NCI-H69 (cell line): ENCODE results near the gene SELP.
"Not testable (repeated sequence)": the region's sequence is repeated elsewhere in the genome, so short reads cannot be mapped to it uniquely, and the experiment has no call there.

Experiments used
- DNase-seq: peaks from one replicate; lab custom pipeline; 2025; lab: John Stamatoyannopoulos, UW

The SELP gene

GRCh38 chr1:169630006-169630405 is at the start of gene SELP:
Gene SELP (minus strand): TSS chr1:169630124. CDS start chr1:169630074, 50 bp downstream.
- DNase-seq = no peak

- DNase-seq = no peak
Measured at GRCh38 chr1:169679692-169680091, 49.8 kb upstream of the SELP start.

GRCh38 chr1:169676001-169676400 is 46.1 kb upstream of the SELP start:
- no peak for DNase-seq

- no peak for DNase-seq
Measured at GRCh38 chr1:169670836-169671235, 40.9 kb upstream of the SELP start.

- not testable (repeated sequence) for DNase-seq
Measured at GRCh38 chr1:169670244-169670643, 40.3 kb upstream of the SELP start.

DNA sequence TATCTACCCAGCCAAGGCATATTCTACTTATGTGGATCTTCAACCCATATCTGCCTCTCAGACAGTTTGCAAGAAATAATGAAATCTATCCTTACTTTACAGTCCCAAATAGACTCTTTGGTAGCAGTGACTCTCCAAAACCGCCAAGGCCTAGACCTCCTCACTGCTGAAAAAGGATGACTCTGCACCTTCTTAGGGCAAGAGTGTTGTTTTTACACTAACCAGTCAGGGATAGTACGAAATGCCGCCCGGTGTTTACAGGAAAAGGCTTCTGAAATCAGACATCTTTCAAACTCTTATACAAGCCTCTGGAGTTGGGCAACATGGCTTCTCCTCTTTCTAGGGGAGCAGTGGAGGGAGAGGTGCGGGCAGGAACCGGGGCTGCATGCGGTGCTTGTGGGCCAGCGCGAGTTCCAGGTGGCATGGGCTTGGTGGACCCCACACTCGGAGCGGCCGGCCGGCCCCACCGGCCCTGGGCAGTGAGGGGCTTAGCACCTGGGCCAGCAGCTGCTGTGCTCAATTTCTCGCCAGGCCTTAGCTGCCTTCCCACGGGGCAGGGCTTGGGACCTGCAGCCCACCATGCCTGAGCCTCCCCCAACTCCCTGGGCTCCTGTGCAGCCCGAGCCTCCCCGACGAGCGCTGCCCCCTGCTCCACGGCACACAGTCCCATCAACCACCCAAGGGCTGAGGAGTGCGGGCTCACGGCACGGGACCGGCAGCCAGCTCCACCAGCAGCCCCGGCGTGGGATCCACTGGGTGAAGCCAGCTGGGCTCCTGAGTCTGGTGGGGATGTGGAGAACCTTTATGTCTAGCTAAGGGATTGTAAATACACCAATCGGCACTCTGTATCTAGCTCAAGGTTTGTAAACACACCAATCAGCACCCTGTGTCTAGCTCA is 38.0 kb upstream of the SELP start:
- DNase-seq = not testable (repeated sequence)

DNA sequence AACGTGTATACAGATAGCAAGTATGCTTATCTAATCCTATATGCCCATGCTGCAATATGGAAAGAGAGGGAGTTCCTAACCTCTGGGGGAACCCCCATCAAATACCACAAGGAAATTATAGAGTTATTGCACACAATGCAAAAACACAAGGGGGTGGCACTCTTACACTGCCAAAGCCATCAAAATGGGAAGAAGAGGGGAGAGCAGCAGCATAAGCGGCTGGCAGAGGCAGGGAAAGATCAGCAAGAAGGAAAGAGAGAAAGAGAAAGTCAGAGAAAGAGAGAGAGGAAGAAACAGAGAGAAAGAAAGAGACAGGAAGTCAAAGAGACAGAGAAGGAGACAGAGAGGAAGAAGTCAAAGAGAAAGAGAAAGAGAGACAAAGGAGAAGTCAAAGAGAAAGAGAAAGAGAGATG is 37.3 kb upstream of the SELP start:
- DNase-seq = not testable (repeated sequence)

GRCh38 chr1:169662680-169663079 is 32.8 kb upstream of the SELP start:
- DNase-seq = not testable (repeated sequence)

- not testable (repeated sequence) for DNase-seq
Measured at GRCh38 chr1:169661066-169661465, 31.1 kb upstream of the SELP start.

DNA sequence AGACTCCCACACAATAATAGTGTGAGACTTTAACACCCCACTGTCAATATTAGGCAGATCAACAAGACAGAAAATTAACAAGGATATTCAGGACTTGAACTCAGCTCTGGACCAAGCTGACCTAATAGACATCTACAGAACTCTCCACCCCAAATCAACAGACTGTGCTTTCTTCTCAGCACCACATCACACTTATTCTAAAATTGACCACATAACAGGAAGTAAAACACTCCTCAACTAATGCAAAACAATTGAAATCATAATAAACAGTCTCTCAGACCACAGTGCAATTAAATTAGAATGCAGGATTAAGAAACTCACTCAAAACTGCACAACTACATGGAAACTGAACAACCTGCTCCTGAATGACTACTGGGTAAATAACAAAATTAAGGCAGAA is 28.9 kb upstream of the SELP start:
- not testable (repeated sequence) for DNase-seq

DNA sequence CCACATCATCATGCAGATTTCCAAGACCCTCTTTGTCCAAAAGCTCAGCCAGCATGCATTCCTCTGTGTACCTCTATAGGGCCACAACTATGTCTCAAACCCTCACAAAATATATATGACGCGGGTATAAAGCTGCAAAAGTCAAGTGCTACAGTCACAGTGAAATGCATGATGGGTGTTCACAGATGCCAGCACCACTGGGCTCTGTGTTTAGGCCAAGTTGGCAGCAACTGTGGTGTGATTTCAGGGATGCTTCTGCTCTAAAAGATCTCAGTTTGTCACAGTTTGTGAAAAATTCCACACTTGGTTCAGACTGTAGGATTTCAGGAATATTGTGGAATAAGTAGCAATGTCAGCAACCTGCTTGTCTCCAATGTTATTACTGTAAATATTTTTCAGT is 23.9 kb upstream of the SELP start:
- no peak for DNase-seq

- no peak for DNase-seq
Measured at GRCh38 chr1:169651035-169651434, 21.1 kb upstream of the SELP start.

DNA sequence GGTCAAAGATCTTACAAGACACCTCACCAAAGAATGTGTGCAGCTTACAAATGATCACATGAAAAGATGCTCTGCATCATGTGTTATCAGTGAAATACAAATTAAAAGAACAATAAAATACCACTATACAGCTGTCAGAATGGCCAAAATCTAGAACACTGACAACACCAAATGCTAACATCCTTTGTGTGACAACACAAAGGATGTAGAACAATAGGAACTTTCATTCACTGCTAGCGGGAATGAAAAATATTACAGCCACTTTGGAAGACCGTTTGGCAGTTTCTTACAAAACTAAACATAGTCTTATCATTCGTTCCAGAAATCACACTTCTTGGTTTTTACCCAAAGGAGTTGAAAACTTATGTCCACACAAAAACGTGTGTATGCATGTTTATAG is 20.6 kb upstream of the SELP start:
- DNase-seq = no peak

DNA sequence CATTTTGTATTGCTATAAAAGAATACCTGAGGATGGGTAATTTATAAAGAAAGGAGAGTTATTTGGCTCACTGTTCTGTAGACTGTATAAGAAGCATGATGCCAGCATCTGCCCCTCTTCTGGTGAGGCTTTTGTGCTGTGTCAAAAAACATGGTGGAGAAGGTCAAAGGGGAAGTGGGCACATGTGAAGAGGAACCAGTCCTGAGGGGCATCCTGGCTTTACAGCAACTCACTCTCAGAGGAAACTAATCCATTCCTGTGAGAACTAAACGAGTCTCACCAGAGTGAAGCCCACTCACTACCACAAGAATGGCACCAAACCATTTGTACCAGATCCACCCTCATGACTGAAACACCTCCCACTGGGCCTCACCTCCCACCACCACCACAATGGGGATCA is 18.8 kb upstream of the SELP start:
- DNase-seq = no peak

GRCh38 chr1:169648187-169648586 is 18.3 kb upstream of the SELP start:
- DNase-seq = no peak

DNA sequence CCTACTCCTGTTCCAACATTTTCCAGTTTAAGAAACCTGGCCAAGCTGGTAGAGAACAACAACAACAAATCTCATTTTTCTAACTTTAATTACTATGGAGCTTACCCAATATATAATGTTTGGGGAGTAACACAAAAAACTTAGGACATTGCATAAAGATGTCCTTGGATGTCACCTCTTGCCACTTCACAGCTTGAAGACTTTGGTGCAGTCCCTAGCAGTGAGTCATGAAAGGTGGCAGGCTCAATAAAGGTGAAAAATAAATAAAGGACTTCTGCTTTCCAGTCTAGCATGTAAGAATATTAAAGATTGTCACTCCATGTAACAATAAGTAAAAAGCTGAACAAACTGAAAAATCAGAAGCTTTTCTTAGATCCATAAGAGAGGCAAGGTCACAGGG is 17.6 kb upstream of the SELP start:
- DNase-seq = no peak

DNA sequence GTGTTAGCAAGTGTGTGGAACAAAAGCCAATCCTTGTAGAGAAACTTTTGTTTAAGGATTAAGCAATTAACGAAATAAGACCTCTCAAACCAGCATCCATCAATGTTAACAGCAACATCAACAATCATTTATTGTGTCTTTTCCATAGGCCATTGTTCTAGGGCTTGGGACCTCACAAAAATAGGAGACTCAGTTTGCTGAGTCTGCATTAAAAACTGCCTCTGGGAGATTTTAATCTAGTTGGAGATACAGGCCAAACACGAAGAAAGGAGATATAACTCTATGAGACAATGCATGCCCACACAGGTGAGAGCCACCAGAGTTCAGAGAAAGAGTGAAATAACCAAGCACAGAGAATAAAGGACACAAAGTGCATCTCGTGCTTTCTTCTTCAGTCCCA is 14.4 kb upstream of the SELP start:
- no peak for DNase-seq

DNA sequence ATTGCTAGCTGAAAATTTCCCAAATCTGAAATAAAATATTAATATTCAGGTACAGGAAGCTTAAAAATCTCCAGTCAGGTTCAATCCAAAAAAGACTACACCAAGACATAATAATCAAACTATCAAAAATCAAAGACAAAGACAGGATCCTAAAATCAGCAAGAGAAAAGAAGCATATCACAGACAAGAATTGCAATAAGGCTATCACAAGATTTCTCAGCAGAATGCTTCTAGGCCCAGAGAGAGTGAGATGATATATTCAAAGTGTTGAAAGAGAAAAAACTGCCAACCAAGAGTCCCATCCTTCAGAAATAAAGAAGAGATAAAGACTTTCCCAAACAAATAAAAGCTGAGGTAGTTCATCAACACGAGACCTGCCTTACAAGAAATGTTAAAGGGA is 5.0 kb upstream of the SELP start:
- no peak for DNase-seq

- DNase-seq = no peak
Measured at GRCh38 chr1:169634145-169634544, 4.2 kb upstream of the SELP start.

DNA sequence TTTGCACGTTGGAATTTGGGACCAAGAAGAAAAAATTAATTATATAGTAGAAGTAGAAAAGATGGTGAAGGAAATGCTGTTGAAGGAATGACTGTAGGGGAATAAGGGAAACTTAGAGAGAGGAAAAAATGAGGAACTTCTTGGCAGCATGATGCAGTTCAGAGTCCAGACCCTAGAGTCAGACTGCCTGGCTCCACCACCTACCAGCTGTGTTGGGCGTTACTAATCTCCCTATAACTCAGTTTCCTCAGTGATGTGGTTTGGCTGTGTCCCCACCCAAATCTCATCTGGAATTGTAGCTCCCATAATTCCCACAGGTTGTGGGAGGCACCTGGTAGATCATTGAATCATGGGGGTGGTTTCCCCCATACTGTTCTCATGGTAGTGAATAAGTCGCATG is 1.3 kb upstream of the SELP start:
- DNase-seq = no peak

DNA sequence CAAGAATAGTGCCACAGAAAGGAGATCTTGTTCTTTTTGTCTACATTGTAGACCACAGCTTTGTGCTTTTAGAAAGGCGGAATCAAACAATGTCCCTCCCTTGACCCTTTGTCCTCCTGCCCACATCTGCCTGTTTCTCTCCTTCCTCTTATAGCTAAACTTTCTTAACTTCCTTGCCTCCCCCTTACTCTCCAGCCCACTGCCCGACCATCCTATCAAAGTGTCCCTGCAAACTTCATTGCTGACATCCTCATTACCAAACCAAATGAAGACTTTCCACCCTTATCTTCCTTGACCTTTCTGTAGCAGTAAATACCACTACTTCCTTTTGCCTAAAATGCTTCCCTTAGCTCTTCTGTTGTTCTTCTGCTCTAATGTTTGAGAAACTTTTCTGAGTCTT is 5.0 kb downstream of the SELP start:
- DNase-seq = no peak

DNA sequence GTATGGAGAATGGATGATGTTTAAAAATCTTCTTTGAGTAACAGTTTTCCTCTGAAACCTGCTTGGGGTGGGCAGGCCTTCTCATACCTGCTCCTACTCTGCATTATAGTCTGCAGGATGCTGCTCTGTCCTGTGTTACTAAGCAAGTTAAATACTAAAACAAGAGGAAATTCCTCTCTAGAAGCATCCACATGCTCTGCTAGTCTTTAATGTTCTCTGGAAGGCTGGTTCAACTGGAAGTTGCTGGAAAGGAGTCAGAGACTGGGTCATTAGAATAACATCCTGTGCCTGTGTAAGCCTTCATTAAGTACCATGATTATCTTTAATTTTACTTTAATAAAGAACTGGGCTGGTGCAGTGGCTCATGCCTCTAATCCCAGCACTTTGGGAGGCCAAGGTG is 5.8 kb downstream of the SELP start:
- no peak for DNase-seq

DNA sequence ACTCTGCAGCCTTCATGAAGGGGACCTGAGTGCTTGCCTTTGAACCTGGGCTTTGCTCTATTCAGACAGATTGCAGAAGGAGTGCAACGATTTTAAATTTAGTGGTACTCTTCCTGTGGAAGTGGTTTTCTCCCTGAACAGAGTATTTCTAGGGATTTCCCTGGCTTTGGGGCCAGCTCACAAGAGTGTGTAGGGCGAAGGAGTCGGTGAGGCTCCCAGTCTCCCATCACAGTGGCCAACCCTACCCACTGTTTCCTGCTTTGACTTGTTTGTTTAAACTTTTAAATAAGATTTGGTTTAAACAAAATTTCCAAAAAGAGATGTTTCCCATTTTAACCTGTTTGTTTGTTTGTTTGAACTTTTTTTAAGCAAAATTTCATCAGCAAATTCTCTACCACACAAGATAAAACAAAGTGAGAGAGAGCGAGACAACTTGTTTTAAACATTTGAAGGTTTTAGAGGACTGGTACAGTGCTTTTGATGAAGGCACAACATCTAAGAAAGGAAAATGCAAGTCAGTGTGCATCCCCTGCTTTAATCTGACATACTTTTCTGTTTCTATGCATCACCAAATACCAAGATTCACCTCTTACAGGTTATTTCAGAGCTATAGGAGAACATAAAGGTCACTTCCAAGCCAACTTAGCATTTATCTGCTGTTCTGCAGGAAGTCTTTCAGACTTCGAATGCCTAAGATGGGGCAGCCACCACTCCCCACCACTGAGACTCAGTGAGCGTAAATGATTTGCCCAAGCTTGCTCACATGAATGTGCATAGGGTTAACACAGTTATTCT is 6.6 kb downstream of the SELP start:
- no peak for DNase-seq
